ENCODE data around the gene DRD5. TPM values are rescaled to one million over a fixed set of nuclear protein-coding genes. Genes with fewer than 3 reads are reported as not detected.
"Not testable (repeated sequence)": the region's sequence is repeated elsewhere in the genome, so short reads cannot be mapped to it uniquely, and the experiment has no call there.

DRD5 gene
- polyA plus RNA-seq, 4 donors, result 0.15 to 0.19 TPM; not detected in 2

DNA sequence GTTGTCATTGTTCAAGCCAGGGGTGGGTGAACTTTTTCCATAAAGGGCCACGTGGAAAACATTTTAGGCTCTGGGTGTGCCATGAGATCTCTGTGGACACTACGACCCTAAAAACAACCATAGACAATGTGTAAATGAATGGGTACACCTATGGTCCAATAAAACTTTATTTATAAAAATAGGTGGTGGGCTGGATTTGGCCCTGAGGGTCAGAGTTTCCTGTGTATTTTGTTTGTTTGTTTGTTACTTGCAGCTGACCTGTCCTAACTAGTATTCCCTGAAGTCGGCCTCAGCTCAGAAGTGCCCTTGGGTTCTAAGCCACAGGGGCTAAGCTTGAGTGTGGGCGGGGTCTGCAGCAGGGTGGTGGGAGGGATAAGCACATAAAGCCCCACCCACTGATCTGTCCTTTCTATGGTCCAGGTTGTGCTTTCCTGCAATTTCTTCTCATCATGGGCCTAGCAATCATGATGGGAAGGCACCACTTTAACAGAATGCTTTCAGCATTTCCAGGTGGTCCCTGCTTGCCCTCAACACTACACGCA is 17.2 kb upstream of the DRD5 start:
- H3K27ac ChIP-seq (ENCODE audit: low read depth in 1 of 3, low read length in 2 of 3), result no peak overlapping the region
- H3K27me3 ChIP-seq (ENCODE audit: control insufficient read depth in 3 of 3, insufficient read depth in 3 of 3, low read length in 3 of 3), result peaks cover 0 to 2% (median under 1%) of the 10 kb centered on the region in 3 donors
- H3K4me1 ChIP-seq (ENCODE audit: control insufficient read depth in 3 of 3, insufficient read depth in 2 of 3, low read depth in 1 of 3, low read length in 2 of 3), result no peaks in the 10 kb centered on the region
- WGBS, 3 donors, result 82 to 94% (median 88%) methylated on average over 5 of the region's 5 CpGs
- DNase-seq (no peak), FAIRE-seq (no peak)
- no peak overlapping the region for H3K4me3 ChIP-seq (ENCODE audit: low read depth in 1 of 3, low read length in 3 of 3)
- no peaks in the 10 kb centered on the region for H3K36me3 ChIP-seq (ENCODE audit: control insufficient read depth in 3 of 3, insufficient read depth in 2 of 3, low read depth in 1 of 3, low read length in 3 of 3)
- H3K9me3 ChIP-seq (ENCODE audit: control insufficient read depth in 2 of 2, insufficient read depth in 1 of 2, low read depth in 1 of 2, low read length in 1 of 2), result no peaks in the 10 kb centered on the region

DNA sequence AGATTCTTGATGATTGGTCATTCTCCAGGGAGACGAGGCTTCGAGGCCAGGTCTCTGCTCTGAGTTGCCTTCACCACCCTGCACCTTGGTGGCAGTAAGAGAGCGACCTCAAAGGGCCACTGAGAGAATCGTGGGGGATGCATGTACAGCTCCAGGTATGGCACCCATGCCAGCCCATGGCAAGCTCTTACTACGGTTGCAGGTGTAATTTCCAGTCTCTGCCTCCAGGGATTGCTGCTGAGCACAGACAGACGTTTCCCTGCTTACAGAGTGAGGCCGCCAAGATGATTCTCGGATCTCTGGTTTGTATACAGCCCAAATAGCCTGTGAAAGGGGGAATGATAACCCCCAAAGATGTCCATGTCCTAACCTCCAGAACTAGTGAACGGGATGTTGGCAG is 16.3 kb upstream of the DRD5 start:
- no peaks in the 10 kb centered on the region for H3K36me3 ChIP-seq (ENCODE audit: control insufficient read depth in 3 of 3, insufficient read depth in 2 of 3, low read depth in 1 of 3, low read length in 3 of 3)
- peaks cover 0 to 2% (median 0%) of the 10 kb centered on the region in 3 donors for H3K27me3 ChIP-seq (ENCODE audit: control insufficient read depth in 3 of 3, insufficient read depth in 3 of 3, low read length in 3 of 3)
- H3K4me3 ChIP-seq (ENCODE audit: low read depth in 1 of 3, low read length in 3 of 3), result no peak overlapping the region
- H3K27ac ChIP-seq (ENCODE audit: low read depth in 1 of 3, low read length in 2 of 3), result no peak overlapping the region
- WGBS, 3 donors, result 24 to 38% (median 26%) methylated on average over 9 of the region's 9 CpGs
- no peaks in the 10 kb centered on the region for H3K9me3 ChIP-seq (ENCODE audit: control insufficient read depth in 2 of 2, insufficient read depth in 1 of 2, low read depth in 1 of 2, low read length in 1 of 2)
- no peaks in the 10 kb centered on the region for H3K4me1 ChIP-seq (ENCODE audit: control insufficient read depth in 3 of 3, insufficient read depth in 2 of 3, low read depth in 1 of 3, low read length in 2 of 3)
- DNase-seq, result peak; percentile 23 to 42
- FAIRE-seq, result no peak

DNA sequence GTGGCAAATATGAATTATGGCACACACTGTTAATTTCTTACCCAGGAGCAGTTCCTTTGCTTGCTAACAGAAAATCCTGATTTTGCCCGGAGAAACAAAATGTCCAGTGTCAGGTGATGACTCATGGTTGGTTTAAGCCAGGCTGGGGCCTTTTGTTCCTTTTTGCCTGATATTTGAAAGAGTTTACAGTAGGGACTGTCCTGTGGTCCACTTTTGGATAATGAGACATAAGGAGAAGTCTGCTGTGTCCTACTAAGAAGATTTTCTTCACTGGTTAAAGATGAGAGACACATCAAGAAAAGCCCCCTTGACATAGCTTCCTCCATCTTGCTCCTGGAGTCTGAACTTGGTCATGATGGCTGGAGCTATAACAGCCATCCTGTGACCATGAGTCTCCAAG is 12.1 kb upstream of the DRD5 start:
- no peak overlapping the region for H3K27ac ChIP-seq (ENCODE audit: low read depth in 1 of 3, low read length in 2 of 3)
- FAIRE-seq (no peak), DNase-seq (no peak)
- H3K9me3 ChIP-seq (ENCODE audit: control insufficient read depth in 2 of 2, insufficient read depth in 1 of 2, low read depth in 1 of 2, low read length in 1 of 2), result no peaks in the 10 kb centered on the region
- H3K27me3 ChIP-seq (ENCODE audit: control insufficient read depth in 3 of 3, insufficient read depth in 3 of 3, low read length in 3 of 3), result peaks cover 0 to 2% (median 0%) of the 10 kb centered on the region in 3 donors
- H3K36me3 ChIP-seq (ENCODE audit: control insufficient read depth in 3 of 3, insufficient read depth in 2 of 3, low read depth in 1 of 3, low read length in 3 of 3), result no peaks in the 10 kb centered on the region
- no peak overlapping the region for H3K4me3 ChIP-seq (ENCODE audit: low read depth in 1 of 3, low read length in 3 of 3)
- WGBS, 3 donors, result 80 to 86% (median 85%) methylated on average over 1 of the region's 1 CpG
- no peaks in the 10 kb centered on the region for H3K4me1 ChIP-seq (ENCODE audit: control insufficient read depth in 3 of 3, insufficient read depth in 2 of 3, low read depth in 1 of 3, low read length in 2 of 3)

DNA sequence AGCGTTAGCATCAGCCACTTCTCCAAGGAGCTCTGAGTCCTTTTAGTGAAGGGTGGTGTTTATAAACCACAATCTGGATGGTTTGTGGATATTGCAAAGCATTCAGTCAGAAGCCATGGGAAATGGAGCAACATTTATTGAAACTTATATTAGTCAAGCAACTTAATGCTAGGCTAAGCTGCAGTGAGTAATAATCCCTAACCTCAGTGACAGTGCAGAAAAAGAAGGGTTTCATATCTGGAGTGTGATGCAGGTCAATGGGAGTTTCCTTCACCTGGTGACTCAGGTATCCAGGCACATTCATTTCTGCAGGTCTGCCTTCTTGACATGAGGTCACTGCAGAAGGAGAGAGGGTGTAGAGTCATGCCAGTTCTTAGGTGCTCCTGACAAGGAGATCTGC is 10.4 kb upstream of the DRD5 start:
- 52 to 74% (median 58%) methylated on average over 1 of the region's 1 CpG for WGBS, 3 donors
- no peak for DNase-seq
- Histone ChIP-seq H3K27me3 (ENCODE audit: control insufficient read depth in 3 of 3, insufficient read depth in 3 of 3, low read length in 3 of 3) (peaks cover 0 to 2% (median 0%) of the 10 kb centered on the region in 3 donors), H3K4me1 (ENCODE audit: control insufficient read depth in 3 of 3, insufficient read depth in 2 of 3, low read depth in 1 of 3, low read length in 2 of 3) (no peaks in the 10 kb centered on the region), H3K27ac (ENCODE audit: low read depth in 1 of 3, low read length in 2 of 3) (no peak overlapping the region), H3K4me3 (ENCODE audit: low read depth in 1 of 3, low read length in 3 of 3) (no peak overlapping the region), H3K36me3 (ENCODE audit: control insufficient read depth in 3 of 3, insufficient read depth in 2 of 3, low read depth in 1 of 3, low read length in 3 of 3) (no peaks in the 10 kb centered on the region), H3K9me3 (ENCODE audit: control insufficient read depth in 2 of 2, insufficient read depth in 1 of 2, low read depth in 1 of 2, low read length in 1 of 2) (no peaks in the 10 kb centered on the region)
- no peak for FAIRE-seq

DNA sequence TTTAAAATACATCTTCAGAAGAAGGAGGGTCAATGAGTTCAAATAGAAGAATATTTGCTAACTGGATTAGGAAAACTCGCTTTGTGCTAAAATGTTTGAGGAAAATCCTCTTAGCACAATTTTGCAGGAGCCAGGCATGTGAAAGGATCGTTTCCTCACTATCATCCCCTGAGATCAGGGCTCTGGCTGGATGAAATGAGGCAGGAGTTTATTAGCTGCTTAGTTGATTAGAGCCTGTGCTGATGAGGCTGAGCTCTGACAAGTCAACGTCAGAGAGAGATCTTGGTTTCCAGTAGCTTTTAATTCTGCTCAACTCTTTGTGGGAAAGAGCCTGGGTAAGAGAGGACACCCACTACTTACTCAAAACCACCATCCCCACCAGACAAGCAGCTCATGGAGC is 8.0 kb upstream of the DRD5 start:
- H3K4me1 ChIP-seq (ENCODE audit: control insufficient read depth in 3 of 3, insufficient read depth in 2 of 3, low read depth in 1 of 3, low read length in 2 of 3), result no peaks in the 10 kb centered on the region
- WGBS, 3 donors, result 43 to 51% (median 45%) methylated on average over 3 of the region's 3 CpGs
- H3K36me3 ChIP-seq (ENCODE audit: control insufficient read depth in 3 of 3, insufficient read depth in 2 of 3, low read depth in 1 of 3, low read length in 3 of 3), result no peaks in the 10 kb centered on the region
- no peak overlapping the region for H3K4me3 ChIP-seq (ENCODE audit: low read depth in 1 of 3, low read length in 3 of 3)
- no peaks in the 10 kb centered on the region for H3K9me3 ChIP-seq (ENCODE audit: control insufficient read depth in 2 of 2, insufficient read depth in 1 of 2, low read depth in 1 of 2, low read length in 1 of 2)
- no peak overlapping the region for H3K27ac ChIP-seq (ENCODE audit: low read depth in 1 of 3, low read length in 2 of 3)
- no peak for FAIRE-seq
- H3K27me3 ChIP-seq (ENCODE audit: control insufficient read depth in 3 of 3, insufficient read depth in 3 of 3, low read length in 3 of 3), result no peaks in the 10 kb centered on the region
- DNase-seq, result no peak

DNA sequence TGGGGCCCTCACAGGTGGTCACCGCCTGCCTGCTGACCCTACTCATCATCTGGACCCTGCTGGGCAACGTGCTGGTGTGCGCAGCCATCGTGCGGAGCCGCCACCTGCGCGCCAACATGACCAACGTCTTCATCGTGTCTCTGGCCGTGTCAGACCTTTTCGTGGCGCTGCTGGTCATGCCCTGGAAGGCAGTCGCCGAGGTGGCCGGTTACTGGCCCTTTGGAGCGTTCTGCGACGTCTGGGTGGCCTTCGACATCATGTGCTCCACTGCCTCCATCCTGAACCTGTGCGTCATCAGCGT is 652 bp downstream of the DRD5 start:
- H3K4me3 ChIP-seq (ENCODE audit: low read depth in 1 of 3, low read length in 3 of 3), result no peak overlapping the region
- FAIRE-seq (no peak), DNase-seq (no peak)
- H3K36me3 ChIP-seq (ENCODE audit: control insufficient read depth in 3 of 3, insufficient read depth in 2 of 3, low read depth in 1 of 3, low read length in 3 of 3), result no peaks in the 10 kb centered on the region
- no peak overlapping the region for H3K27ac ChIP-seq (ENCODE audit: low read depth in 1 of 3, low read length in 2 of 3)
- H3K27me3 ChIP-seq (ENCODE audit: control insufficient read depth in 3 of 3, insufficient read depth in 3 of 3, low read length in 3 of 3), result peaks cover 0 to 34% (median 15%) of the 10 kb centered on the region in 3 donors
- H3K4me1 ChIP-seq (ENCODE audit: control insufficient read depth in 3 of 3, insufficient read depth in 2 of 3, low read depth in 1 of 3, low read length in 2 of 3), result no peaks in the 10 kb centered on the region
- 64 to 80% (median 75%) methylated on average over 22 of the region's 22 CpGs for WGBS, 3 donors
- H3K9me3 ChIP-seq (ENCODE audit: control insufficient read depth in 2 of 2, insufficient read depth in 1 of 2, low read depth in 1 of 2, low read length in 1 of 2), result no peaks in the 10 kb centered on the region

DNA sequence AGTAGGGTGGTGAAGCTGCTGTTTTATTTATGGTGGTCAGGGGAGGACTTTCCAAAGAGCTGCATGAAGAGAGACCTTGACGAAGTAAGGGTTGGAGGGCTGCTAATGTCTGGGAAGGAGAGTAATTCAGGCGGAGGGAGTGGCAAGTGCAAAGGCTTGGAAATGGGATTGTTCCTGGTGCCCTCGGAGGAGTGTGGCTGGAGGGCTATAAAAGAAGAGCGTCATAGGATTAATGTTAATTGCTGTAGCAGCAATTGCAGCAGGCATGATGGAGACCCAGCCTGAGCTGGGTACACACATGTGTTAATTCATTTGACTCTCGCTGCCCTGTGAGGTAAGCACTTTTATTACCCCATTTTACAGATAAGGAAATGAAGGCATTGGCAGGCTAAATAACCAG is 4.5 kb downstream of the DRD5 start:
- Histone ChIP-seq H3K27ac (ENCODE audit: low read depth in 1 of 3, low read length in 2 of 3) (peak overlapping the region in 1 of 3 donors; percentile 71), H3K27me3 (ENCODE audit: control insufficient read depth in 3 of 3, insufficient read depth in 3 of 3, low read length in 3 of 3) (peaks cover 0 to 22% (median 11%) of the 10 kb centered on the region in 3 donors)
- not testable (repeated sequence) for H3K4me1 ChIP-seq (ENCODE audit: control insufficient read depth in 3 of 3, insufficient read depth in 2 of 3, low read depth in 1 of 3, low read length in 2 of 3); H3K36me3 ChIP-seq (ENCODE audit: control insufficient read depth in 3 of 3, insufficient read depth in 2 of 3, low read depth in 1 of 3, low read length in 3 of 3); H3K4me3 ChIP-seq (ENCODE audit: low read depth in 1 of 3, low read length in 3 of 3); FAIRE-seq; H3K9me3 ChIP-seq (ENCODE audit: control insufficient read depth in 2 of 2, insufficient read depth in 1 of 2, low read depth in 1 of 2, low read length in 1 of 2)
- 12 to 51% (median 22%) methylated on average over 5 of the region's 5 CpGs for whole genome bisulfite sequencing, 3 donors
- DNase-seq, result peak; percentile 56 to 90

DNA sequence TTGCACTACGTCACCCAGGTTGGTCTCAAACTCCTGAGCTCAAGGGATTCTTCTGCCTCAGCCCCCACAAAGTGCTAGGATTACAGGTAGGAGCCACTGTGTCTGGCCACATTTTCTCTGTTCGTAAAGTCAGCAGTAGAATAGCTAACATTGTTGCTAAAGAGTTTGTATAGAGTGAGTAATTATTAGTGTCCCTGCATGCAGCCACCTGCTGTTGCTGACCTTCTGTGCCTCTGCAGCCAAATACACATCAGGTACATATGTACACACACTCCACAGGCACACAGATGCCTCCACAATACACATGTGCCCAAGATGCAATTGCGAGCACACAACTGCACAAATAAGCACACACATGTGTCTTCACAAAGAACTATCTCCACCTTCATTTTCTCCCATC is 10.9 kb downstream of the DRD5 start:
- WGBS, 3 donors, result 80 to 86% (median 85%) methylated on average over 3 of the region's 3 CpGs
- no peaks in the 10 kb centered on the region for H3K9me3 ChIP-seq (ENCODE audit: control insufficient read depth in 2 of 2, insufficient read depth in 1 of 2, low read depth in 1 of 2, low read length in 1 of 2)
- no peaks in the 10 kb centered on the region for H3K36me3 ChIP-seq (ENCODE audit: control insufficient read depth in 3 of 3, insufficient read depth in 2 of 3, low read depth in 1 of 3, low read length in 3 of 3)
- DNase-seq (no peak), FAIRE-seq (no peak)
- no peaks in the 10 kb centered on the region for H3K4me1 ChIP-seq (ENCODE audit: control insufficient read depth in 3 of 3, insufficient read depth in 2 of 3, low read depth in 1 of 3, low read length in 2 of 3)
- H3K27me3 ChIP-seq (ENCODE audit: control insufficient read depth in 3 of 3, insufficient read depth in 3 of 3, low read length in 3 of 3), result no peaks in the 10 kb centered on the region
- no peak overlapping the region for H3K27ac ChIP-seq (ENCODE audit: low read depth in 1 of 3, low read length in 2 of 3)
- no peak overlapping the region for H3K4me3 ChIP-seq (ENCODE audit: low read depth in 1 of 3, low read length in 3 of 3)

DNA sequence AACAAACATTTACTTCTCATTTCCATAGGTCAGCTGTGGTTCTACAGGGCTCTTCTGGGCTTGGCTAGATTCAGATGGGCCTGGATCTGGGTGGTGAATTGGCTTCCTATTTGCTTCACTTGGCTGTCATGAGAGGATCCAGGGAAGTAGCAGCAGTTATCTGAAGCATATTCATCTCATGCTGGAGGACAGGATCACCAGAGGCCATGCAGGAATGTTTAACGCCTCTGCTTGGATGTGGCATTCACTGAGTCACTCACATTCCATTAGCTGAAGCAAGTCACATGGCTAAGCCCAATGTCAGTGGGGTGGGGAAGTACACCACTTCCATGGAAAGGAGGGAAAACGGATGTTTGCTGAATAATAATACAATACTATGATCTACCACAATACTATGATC is 15.2 kb downstream of the DRD5 start:
- not testable (repeated sequence) for FAIRE-seq; H3K4me1 ChIP-seq (ENCODE audit: control insufficient read depth in 3 of 3, insufficient read depth in 2 of 3, low read depth in 1 of 3, low read length in 2 of 3); DNase-seq; H3K27me3 ChIP-seq (ENCODE audit: control insufficient read depth in 3 of 3, insufficient read depth in 3 of 3, low read length in 3 of 3); H3K27ac ChIP-seq (ENCODE audit: low read depth in 1 of 3, low read length in 2 of 3); H3K4me3 ChIP-seq (ENCODE audit: low read depth in 1 of 3, low read length in 3 of 3); H3K9me3 ChIP-seq (ENCODE audit: control insufficient read depth in 2 of 2, insufficient read depth in 1 of 2, low read depth in 1 of 2, low read length in 1 of 2); H3K36me3 ChIP-seq (ENCODE audit: control insufficient read depth in 3 of 3, insufficient read depth in 2 of 3, low read depth in 1 of 3, low read length in 3 of 3)
- WGBS, 3 donors, result 43 to 47% (median 44%) methylated on average over 2 of the region's 2 CpGs
